Measurements from ENCODE around the gene TDRD9.

TDRD9 gene

GRCh38 chr14:103943673-103944072 lies 15.4 kb downstream of the TDRD9 start:
- no peak for DNase-seq (ENCODE audit: low read depth, low spot score)
- TF ChIP-seq FOXP2 (optimal IDR thresholded peaks at IDR 0.05; ENCODE audit: control extremely low read depth, extremely low read length, insufficient read depth) = no peak
- TF ChIP-seq POLR2AphosphoS5 (IDR thresholded peaks at IDR 0.05; ENCODE audit: borderline replicate concordance, low read depth, low read length) = no peak
- no peak for TF ChIP-seq EZH2 (IDR thresholded peaks at IDR 0.05)
- H3K36me3 ChIP-seq (ENCODE audit: insufficient read depth, low read length) = no peaks in the 10 kb centered on the region
- no peak overlapping the region for H3K27ac ChIP-seq
- no peak overlapping the region for H3K4me3 ChIP-seq
- no peak overlapping the region for H3K9ac ChIP-seq (ENCODE audit: insufficient read length)
- peaks cover 2% of the 10 kb centered on the region; the same call in 1 of the 2 replicates for H3K9me3 ChIP-seq (ENCODE audit: low read depth, low read length)

- no peak for TF ChIP-seq EZH2 (IDR thresholded peaks at IDR 0.05)
- TF ChIP-seq FOXP2 (optimal IDR thresholded peaks at IDR 0.05; ENCODE audit: control extremely low read depth, extremely low read length, insufficient read depth) = no peak
- TF ChIP-seq POLR2AphosphoS5 (IDR thresholded peaks at IDR 0.05; ENCODE audit: borderline replicate concordance, low read depth, low read length) = no peak
- H3K4me3 ChIP-seq = no peak overlapping the region
- no peak overlapping the region for H3K27ac ChIP-seq
- no peak overlapping the region for H3K9ac ChIP-seq (ENCODE audit: insufficient read length)
- H3K36me3 ChIP-seq (ENCODE audit: insufficient read depth, low read length) = no peaks in the 10 kb centered on the region
- DNase-seq (ENCODE audit: low read depth, low spot score) = no peak
- H3K9me3 ChIP-seq (ENCODE audit: low read depth, low read length) = peaks cover 2% of the 10 kb centered on the region; the same call in 1 of the 2 replicates
Measured at GRCh38 chr14:103946975-103947374, 18.7 kb downstream of the TDRD9 start.

GRCh38 chr14:103948442-103948841 lies 20.2 kb downstream of the TDRD9 start:
- no peaks in the 10 kb centered on the region for H3K36me3 ChIP-seq (ENCODE audit: insufficient read depth, low read length)
- peaks cover 2% of the 10 kb centered on the region; the same call in 1 of the 2 replicates for H3K9me3 ChIP-seq (ENCODE audit: low read depth, low read length)
- H3K9ac ChIP-seq (ENCODE audit: insufficient read length) = no peak overlapping the region
- no peak for TF ChIP-seq POLR2AphosphoS5 (IDR thresholded peaks at IDR 0.05; ENCODE audit: borderline replicate concordance, low read depth, low read length)
- TF ChIP-seq FOXP2 (optimal IDR thresholded peaks at IDR 0.05; ENCODE audit: control extremely low read depth, extremely low read length, insufficient read depth) = no peak
- TF ChIP-seq EZH2 (IDR thresholded peaks at IDR 0.05) = no peak
- no peak for DNase-seq (ENCODE audit: low read depth, low spot score)
- H3K27ac ChIP-seq = no peak overlapping the region
- H3K4me3 ChIP-seq = no peak overlapping the region

- H3K27ac ChIP-seq = no peak overlapping the region
Measured at GRCh38 chr14:103949131-103949790, 21.0 kb downstream of the TDRD9 start.

GRCh38 chr14:103960457-103961055 lies 32.3 kb downstream of the TDRD9 start:
- H3K9me3 ChIP-seq (ENCODE audit: low read depth, low read length) = no peaks in the 10 kb centered on the region
- no peak for DNase-seq (ENCODE audit: low read depth, low spot score)
- TF ChIP-seq EZH2 (IDR thresholded peaks at IDR 0.05) = no peak
- TF ChIP-seq FOXP2 (optimal IDR thresholded peaks at IDR 0.05; ENCODE audit: control extremely low read depth, extremely low read length, insufficient read depth) = no peak
- no peak for TF ChIP-seq POLR2AphosphoS5 (IDR thresholded peaks at IDR 0.05; ENCODE audit: borderline replicate concordance, low read depth, low read length)
- H3K4me3 ChIP-seq = no peak overlapping the region
- no peak overlapping the region for H3K9ac ChIP-seq (ENCODE audit: insufficient read length)
- H3K27ac ChIP-seq = no peak overlapping the region
- H3K36me3 ChIP-seq (ENCODE audit: insufficient read depth, low read length) = no peaks in the 10 kb centered on the region

More at GRCh38 chr14:103949131-103949790, 21.0 kb downstream of the TDRD9 start:
- TF ChIP-seq FOXP2 (optimal IDR thresholded peaks at IDR 0.05; ENCODE audit: control extremely low read depth, extremely low read length, insufficient read depth) (no peak), POLR2AphosphoS5 (IDR thresholded peaks at IDR 0.05; ENCODE audit: borderline replicate concordance, low read depth, low read length) (no peak), EZH2 (IDR thresholded peaks at IDR 0.05) (no peak)
- H3K36me3 ChIP-seq (ENCODE audit: insufficient read depth, low read length) = no peaks in the 10 kb centered on the region
- no peak overlapping the region for H3K4me3 ChIP-seq
- peaks cover 2% of the 10 kb centered on the region; the same call in 1 of the 2 replicates for H3K9me3 ChIP-seq (ENCODE audit: low read depth, low read length)
- no peak overlapping the region for H3K9ac ChIP-seq (ENCODE audit: insufficient read length)
- no peak for DNase-seq (ENCODE audit: low read depth, low spot score)

GRCh38 chr14:103961928-103962578 lies 33.8 kb downstream of the TDRD9 start:
- Histone ChIP-seq H3K9ac (ENCODE audit: insufficient read length) (no peak overlapping the region), H3K36me3 (ENCODE audit: insufficient read depth, low read length) (no peaks in the 10 kb centered on the region), H3K4me3 (no peak overlapping the region), H3K9me3 (ENCODE audit: low read depth, low read length) (no peaks in the 10 kb centered on the region), H3K27ac (no peak overlapping the region)
- DNase-seq (ENCODE audit: low read depth, low spot score) = no peak
- TF ChIP-seq POLR2AphosphoS5 (IDR thresholded peaks at IDR 0.05; ENCODE audit: borderline replicate concordance, low read depth, low read length) (no peak), EZH2 (IDR thresholded peaks at IDR 0.05) (no peak), FOXP2 (optimal IDR thresholded peaks at IDR 0.05; ENCODE audit: control extremely low read depth, extremely low read length, insufficient read depth) (no peak)

DNA sequence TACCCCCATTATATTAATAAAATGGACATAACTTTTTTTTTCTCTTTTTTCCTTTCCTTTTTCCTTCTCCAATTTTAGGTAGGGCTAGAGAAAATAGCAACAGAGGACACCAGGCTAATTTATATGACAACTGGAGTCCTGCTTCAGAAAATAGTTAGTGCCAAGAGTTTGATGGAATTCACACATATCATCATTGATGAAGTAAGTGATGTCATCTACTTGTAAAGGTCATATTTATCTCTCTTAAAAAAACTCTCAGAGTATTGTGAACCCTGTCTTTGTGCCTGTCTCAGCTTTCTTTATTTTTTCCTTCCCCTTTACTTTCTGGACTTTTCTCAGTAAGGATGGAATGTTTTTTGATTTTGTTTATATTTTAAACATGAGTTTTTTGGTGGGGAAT lies 38.4 kb downstream of the TDRD9 start:
- no peaks in the 10 kb centered on the region for H3K9me3 ChIP-seq (ENCODE audit: low read depth, low read length)
- H3K4me3 ChIP-seq = no peak overlapping the region
- H3K9ac ChIP-seq (ENCODE audit: insufficient read length) = no peak overlapping the region
- DNase-seq (ENCODE audit: low read depth, low spot score) = no peak
- H3K36me3 ChIP-seq (ENCODE audit: insufficient read depth, low read length) = no peaks in the 10 kb centered on the region
- TF ChIP-seq EZH2 (IDR thresholded peaks at IDR 0.05) (no peak), FOXP2 (optimal IDR thresholded peaks at IDR 0.05; ENCODE audit: control extremely low read depth, extremely low read length, insufficient read depth) (no peak), POLR2AphosphoS5 (IDR thresholded peaks at IDR 0.05; ENCODE audit: borderline replicate concordance, low read depth, low read length) (no peak)
- H3K27ac ChIP-seq = no peak overlapping the region

DNA sequence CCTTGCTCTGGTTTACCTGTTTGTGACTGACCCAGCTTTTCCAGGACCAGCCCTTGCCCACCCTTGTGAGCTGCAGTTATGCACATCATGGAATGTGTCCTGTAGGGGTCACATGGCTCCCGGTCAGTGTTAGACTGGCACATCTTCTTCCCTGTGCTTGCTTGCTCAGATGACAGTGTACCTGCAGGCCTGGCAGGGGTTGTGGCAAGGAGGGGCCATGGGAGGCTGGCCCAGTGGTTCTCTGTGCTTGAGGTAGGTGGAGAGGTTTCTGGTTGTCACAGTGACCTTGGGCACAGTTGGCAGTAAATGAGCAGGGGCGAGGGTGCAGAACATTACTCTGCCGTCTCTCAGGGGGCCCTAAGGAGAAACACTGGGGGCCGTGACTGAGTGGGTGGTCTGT lies 41.7 kb downstream of the TDRD9 start:
- Histone ChIP-seq H3K9ac (ENCODE audit: insufficient read length) (no peak overlapping the region), H3K9me3 (ENCODE audit: low read depth, low read length) (no peaks in the 10 kb centered on the region), H3K36me3 (ENCODE audit: insufficient read depth, low read length) (no peaks in the 10 kb centered on the region), H3K27ac (no peak overlapping the region), H3K4me3 (no peak overlapping the region)
- no peak for DNase-seq (ENCODE audit: low read depth, low spot score)
- TF ChIP-seq POLR2AphosphoS5 (IDR thresholded peaks at IDR 0.05; ENCODE audit: borderline replicate concordance, low read depth, low read length) = no peak
- TF ChIP-seq FOXP2 (optimal IDR thresholded peaks at IDR 0.05; ENCODE audit: control extremely low read depth, extremely low read length, insufficient read depth) = no peak
- no peak for TF ChIP-seq EZH2 (IDR thresholded peaks at IDR 0.05)
